ENCODE results near the gene FBXL17. TPM values are rescaled to one million over a fixed set of nuclear protein-coding genes. Genes with fewer than 3 reads are reported as not detected.

FBXL17 gene
- total RNA-seq, 4 donors from 2014 or later = 14.9 to 62.5 (median 20.6) TPM

GRCh38 chr5:107955321-107955720, 426.6 kb downstream of the FBXL17 start:
- no peak for DNase-seq (ENCODE audit: low spot score in 2 of 2)
- no peaks in the 10 kb centered on the region for H3K9me3 ChIP-seq
- H3K4me3 ChIP-seq = no peak overlapping the region
- no peaks in the 10 kb centered on the region for H3K36me3 ChIP-seq
- WGBS = 86% methylated on average over 3 of the region's 3 CpGs
- H3K27ac ChIP-seq = no peak overlapping the region
- no peaks in the 10 kb centered on the region for H3K27me3 ChIP-seq
- no peaks in the 10 kb centered on the region for H3K4me1 ChIP-seq
- no peak for TF ChIP-seq EP300 (IDR thresholded peaks at IDR 0.05)
- TF ChIP-seq POLR2A (IDR thresholded peaks at IDR 0.05) = no peak
- TF ChIP-seq CTCF (IDR thresholded peaks at IDR 0.05) = no peak
- TF ChIP-seq POLR2AphosphoS5 (IDR thresholded peaks at IDR 0.05) = no peak

- Histone ChIP-seq H3K4me1 (no peaks in the 10 kb centered on the region), H3K36me3 (no peaks in the 10 kb centered on the region), H3K27me3 (no peaks in the 10 kb centered on the region), H3K9me3 (no peaks in the 10 kb centered on the region), H3K4me3 (no peak overlapping the region), H3K27ac (no peak overlapping the region)
- DNase-seq (ENCODE audit: low spot score in 2 of 2) = no peak
- TF ChIP-seq POLR2AphosphoS5 (IDR thresholded peaks at IDR 0.05) = no peak
- no peak for TF ChIP-seq CTCF (IDR thresholded peaks at IDR 0.05)
- no peak for TF ChIP-seq POLR2A (IDR thresholded peaks at IDR 0.05)
- TF ChIP-seq EP300 (IDR thresholded peaks at IDR 0.05) = no peak
Measured at GRCh38 chr5:107954254-107954653, 427.6 kb downstream of the FBXL17 start.

GRCh38 chr5:107952450-107952849, 429.4 kb downstream of the FBXL17 start:
- no peaks in the 10 kb centered on the region for H3K9me3 ChIP-seq
- H3K36me3 ChIP-seq = no peaks in the 10 kb centered on the region
- TF ChIP-seq CTCF (IDR thresholded peaks at IDR 0.05) (no peak), POLR2A (IDR thresholded peaks at IDR 0.05) (no peak), EP300 (IDR thresholded peaks at IDR 0.05) (no peak), POLR2AphosphoS5 (IDR thresholded peaks at IDR 0.05) (no peak)
- H3K4me1 ChIP-seq = no peaks in the 10 kb centered on the region
- 76% methylated on average over 4 of the region's 4 CpGs for WGBS
- H3K27me3 ChIP-seq = no peaks in the 10 kb centered on the region
- no peak overlapping the region for H3K27ac ChIP-seq
- no peak overlapping the region for H3K4me3 ChIP-seq
- no peak for DNase-seq (ENCODE audit: low spot score in 2 of 2)

DNA sequence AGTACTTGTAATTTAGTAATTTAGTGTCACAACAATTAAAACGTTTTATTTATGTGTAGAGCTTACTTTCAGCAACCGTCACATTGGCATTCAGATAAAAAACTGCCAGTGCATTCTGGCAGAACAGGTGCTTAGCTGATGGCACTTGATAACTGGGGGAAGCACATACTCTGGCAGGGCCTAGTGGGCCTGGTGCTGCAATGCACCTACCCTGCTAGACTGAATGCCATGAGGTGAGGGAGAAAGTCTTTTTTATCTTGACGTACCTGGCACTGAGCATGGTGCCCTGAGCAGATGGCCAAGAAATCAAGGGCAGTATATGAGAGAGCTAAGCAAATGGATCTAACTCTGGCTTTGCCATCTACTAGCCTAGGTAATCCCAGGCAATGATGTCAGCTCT, 430.6 kb downstream of the FBXL17 start:
- Histone ChIP-seq H3K27me3 (no peaks in the 10 kb centered on the region), H3K4me1 (no peaks in the 10 kb centered on the region), H3K27ac (no peak overlapping the region), H3K9me3 (no peaks in the 10 kb centered on the region), H3K36me3 (no peaks in the 10 kb centered on the region), H3K4me3 (no peak overlapping the region)
- TF ChIP-seq EP300 (IDR thresholded peaks at IDR 0.05) (no peak), CTCF (IDR thresholded peaks at IDR 0.05) (no peak), POLR2A (IDR thresholded peaks at IDR 0.05) (no peak), POLR2AphosphoS5 (IDR thresholded peaks at IDR 0.05) (no peak)
- 88% methylated on average over 3 of the region's 3 CpGs for WGBS
- DNase-seq (ENCODE audit: low spot score in 2 of 2) = no peak

- no peaks in the 10 kb centered on the region for H3K9me3 ChIP-seq
Measured at GRCh38 chr5:107950776-107951175, 431.1 kb downstream of the FBXL17 start.

More at GRCh38 chr5:107950776-107951175, 431.1 kb downstream of the FBXL17 start:
- H3K27ac ChIP-seq = no peak overlapping the region
- DNase-seq (ENCODE audit: low spot score in 2 of 2) = no peak
- WGBS = 74% methylated on average over 5 of the region's 5 CpGs
- TF ChIP-seq EP300 (IDR thresholded peaks at IDR 0.05) = no peak
- no peak for TF ChIP-seq POLR2A (IDR thresholded peaks at IDR 0.05)
- no peak for TF ChIP-seq CTCF (IDR thresholded peaks at IDR 0.05)
- TF ChIP-seq POLR2AphosphoS5 (IDR thresholded peaks at IDR 0.05) = no peak
- H3K27me3 ChIP-seq = no peaks in the 10 kb centered on the region
- H3K4me1 ChIP-seq = no peaks in the 10 kb centered on the region
- no peak overlapping the region for H3K4me3 ChIP-seq
- H3K36me3 ChIP-seq = no peaks in the 10 kb centered on the region
